Activated T-cell treated with anti-CD3 and anti-CD28 coated beads, Interleukin-2, amount 50 U/mL, for 48 hours (primary cell): ENCODE measurements around the gene TFEB.

ENCODE experiments used
- DNase-seq, 2 experiments: peaks; one replicate each; pipeline ENCODE4 v3.0.0-alpha.2; 2020

Gene TFEB

GRCh38 chr6:41648070-41648585 is 87.3 kb downstream of the TFEB start:
- DNase-seq: no peak

- no peak for DNase-seq
Observed at GRCh38 chr6:41647061-41647511, 88.3 kb downstream of the TFEB start.

DNA sequence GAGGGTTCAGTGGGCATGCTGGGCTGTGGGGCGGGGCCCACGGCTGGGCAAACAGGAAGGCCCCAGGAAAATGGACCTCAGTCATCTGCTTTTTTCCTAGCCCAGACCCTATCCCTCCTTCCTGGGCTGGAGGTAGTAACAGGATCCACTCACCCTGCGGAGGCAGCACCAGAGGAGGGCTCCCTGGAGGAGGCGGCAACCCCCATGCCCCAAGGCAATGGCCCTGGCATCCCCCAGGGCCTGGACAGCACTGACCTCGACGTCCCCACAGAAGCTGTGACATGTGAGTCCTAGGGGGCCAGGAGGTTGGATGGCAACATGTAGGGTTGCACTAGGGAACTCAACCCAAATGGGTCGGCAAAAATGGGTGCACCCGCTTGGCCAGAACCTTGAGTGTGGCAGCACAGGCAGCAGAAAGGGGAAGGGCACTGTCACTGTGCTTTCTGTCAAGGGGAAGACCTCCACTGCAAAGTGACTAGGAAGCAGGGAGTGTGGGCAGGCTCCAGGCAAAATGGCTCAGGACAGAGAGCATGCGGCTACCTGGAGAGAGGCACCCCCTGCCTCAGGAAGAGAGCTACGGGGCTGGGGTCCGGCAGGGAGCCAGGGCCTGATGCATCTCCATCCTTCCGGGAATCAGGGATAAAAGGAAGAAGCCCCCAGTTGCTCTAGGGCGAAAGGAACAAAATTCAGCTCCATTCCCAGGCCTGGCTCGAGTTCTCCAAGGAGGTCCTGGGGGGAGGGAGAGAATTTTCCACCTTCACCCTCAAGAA is 89.2 kb downstream of the TFEB start:
- DNase-seq: no peak

GRCh38 chr6:41645007-41645618 is 90.3 kb downstream of the TFEB start:
- no peak for DNase-seq

GRCh38 chr6:41644297-41644879 is 91.0 kb downstream of the TFEB start:
- DNase-seq: no peak

DNA sequence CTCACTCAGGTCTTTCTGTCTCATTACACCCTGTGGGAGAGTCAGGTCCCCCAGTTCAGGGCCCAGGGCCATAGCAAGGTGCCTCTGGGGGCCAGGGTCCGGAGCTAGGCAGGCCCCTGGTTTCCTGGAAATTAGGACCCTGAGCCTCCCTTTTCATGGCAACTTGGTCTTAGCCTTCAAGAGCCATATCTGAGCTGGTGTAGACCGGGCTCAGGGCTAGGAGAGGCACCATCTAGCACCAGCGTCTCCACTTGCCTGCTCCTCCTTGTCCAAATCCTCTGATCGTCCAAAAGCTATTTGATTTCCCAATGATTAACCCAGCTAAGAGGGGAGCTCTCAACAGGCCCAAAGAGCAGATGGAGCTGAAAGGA is 91.5 kb downstream of the TFEB start:
- DNase-seq: no peak

- no peak for DNase-seq
Observed at GRCh38 chr6:41642960-41643898, 92.2 kb downstream of the TFEB start.

GRCh38 chr6:41642090-41642959 is 93.1 kb downstream of the TFEB start:
- DNase-seq: no peak

GRCh38 chr6:41641352-41641925 is 94.0 kb downstream of the TFEB start:
- DNase-seq: no peak

GRCh38 chr6:41640426-41640825 is 95.0 kb downstream of the TFEB start:
- DNase-seq: no peak

- DNase-seq: no peak
Observed at GRCh38 chr6:41639809-41640371, 95.5 kb downstream of the TFEB start.

- DNase-seq: no peak
Observed at GRCh38 chr6:41638935-41639808, 96.2 kb downstream of the TFEB start.

- no peak for DNase-seq
Observed at GRCh38 chr6:41638002-41638934, 97.1 kb downstream of the TFEB start, which contains the start of gene MDFI. Gene MDFI (plus strand): TSS chr6:41638468. CDS start chr6:41638750, 282 bp downstream.

DNA sequence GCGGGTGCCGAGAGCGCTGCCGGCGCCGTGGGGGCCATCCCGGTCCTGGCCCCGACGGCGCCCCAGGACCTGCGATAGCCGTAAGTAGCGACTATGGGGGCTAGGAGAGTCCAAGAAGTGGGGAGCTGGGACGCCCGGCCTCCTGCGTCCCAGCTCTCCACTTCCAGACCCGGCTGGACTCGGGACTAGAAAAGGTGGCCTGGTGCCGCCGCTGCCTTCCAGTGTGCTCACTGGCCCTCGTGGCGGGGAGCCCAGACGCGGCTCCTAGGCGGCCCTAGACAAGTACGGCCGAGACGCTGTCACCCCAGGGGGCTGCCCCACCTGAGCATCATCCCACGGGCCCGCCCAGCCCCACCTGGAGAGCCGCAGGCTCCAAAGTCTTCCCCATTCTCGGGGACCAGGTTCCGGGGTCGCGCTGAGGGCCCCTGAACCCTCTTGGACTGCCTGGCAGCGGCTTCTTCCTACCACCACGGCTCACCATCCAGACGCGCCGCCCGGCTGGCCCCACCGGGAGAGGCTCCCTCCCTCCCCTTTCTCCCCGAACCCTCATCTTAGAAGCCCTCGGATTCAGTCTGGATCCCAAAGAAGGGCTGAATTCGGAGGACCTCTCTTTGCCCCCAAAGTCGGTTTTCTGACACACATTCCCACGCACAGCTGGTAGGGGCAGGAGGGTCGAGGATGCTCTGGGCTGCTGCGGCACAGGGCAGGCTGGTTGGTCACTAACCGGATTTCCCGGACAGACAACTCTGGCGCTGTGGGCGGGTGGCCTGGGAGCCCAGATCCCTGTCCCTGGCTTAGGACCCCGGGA is 98.0 kb downstream of the TFEB start:
- no peak for DNase-seq

DNA sequence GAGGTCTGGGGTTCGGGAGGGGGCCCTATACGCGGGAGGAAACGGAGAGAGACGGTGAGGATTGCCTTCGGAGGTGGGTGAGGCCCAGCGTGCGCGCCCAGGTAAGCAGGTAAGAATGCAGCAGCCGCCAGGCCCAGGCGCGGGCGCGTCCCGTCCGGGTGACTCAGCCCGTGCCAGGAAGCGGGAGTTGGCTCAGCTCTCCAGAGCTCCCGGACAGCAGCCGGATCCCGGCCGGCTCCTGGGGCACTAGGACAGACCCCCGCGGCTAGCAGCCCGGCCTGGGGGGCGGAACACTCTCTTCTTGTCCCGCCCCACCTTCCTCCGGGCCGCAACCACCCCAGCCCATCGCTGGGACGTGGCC is 98.6 kb downstream of the TFEB start:
- DNase-seq: no peak

DNA sequence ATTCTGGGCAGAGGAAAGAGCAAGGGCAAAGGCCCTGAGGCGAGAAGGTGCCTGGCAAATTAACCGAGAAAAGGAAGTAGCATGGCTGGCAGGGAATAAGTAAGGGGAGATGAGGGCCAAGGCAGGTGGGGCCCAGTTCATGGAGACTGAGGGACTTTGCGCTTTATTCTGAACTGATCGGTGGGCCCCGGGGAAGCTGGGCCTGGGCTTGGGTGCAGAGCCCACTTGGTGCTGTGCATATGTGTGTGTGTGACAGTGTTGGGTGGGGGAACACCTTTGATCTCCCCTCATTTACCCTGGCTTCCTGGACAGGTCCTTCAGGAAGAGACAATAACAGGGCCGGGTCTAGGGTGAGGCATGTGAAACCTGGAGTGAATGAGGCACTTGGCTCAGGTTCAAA is 100.0 kb downstream of the TFEB start:
- DNase-seq: no peak

GRCh38 chr6:41634657-41635056 is 100.8 kb downstream of the TFEB start:
- no peak for DNase-seq
